ENCODE results near the gene SEC63. TPM values are rescaled to one million over a fixed set of nuclear protein-coding genes. Genes with fewer than 3 reads are reported as not detected.

SEC63 gene
- total and polyA plus RNA-seq, 4 donors, result 22.9 to 102 (median 65.9) TPM

- Histone ChIP-seq H3K27me3 (ENCODE audit: control insufficient read depth in 3 of 3, insufficient read depth in 3 of 3, low read length in 2 of 3) (no peaks in the 10 kb centered on the region), H3K4me3 (no peak overlapping the region), H3K27ac (ENCODE audit: low read depth in 1 of 2, low read length in 1 of 2) (no peak overlapping the region), H3K4me1 (ENCODE audit: control insufficient read depth in 5 of 5, insufficient read depth in 5 of 5, low read length in 5 of 5) (no peaks in the 10 kb centered on the region), H3K36me3 (ENCODE audit: control insufficient read depth in 4 of 4, insufficient read depth in 4 of 4, low read length in 4 of 4) (no peaks in the 10 kb centered on the region), H3K9me3 (ENCODE audit: control insufficient read depth in 4 of 4, insufficient read depth in 3 of 4, low read length in 3 of 4) (no peaks in the 10 kb centered on the region), H3K9ac (ENCODE audit: insufficient read depth in 1 of 2, low read length in 2 of 2) (no peak overlapping the region)
- TF ChIP-seq CTCF (IDR thresholded peaks at IDR 0.05; ENCODE audit: control extremely low read depth, extremely low read depth), result no peak
- ATAC-seq (ENCODE audit: insufficient read depth, low FRiP score), result no peak
- no peak for DNase-seq
- 65 to 80% methylated on average over 4 of the region's 4 CpGs for WGBS, 2 donors
Observed at GRCh38 chr6:107973594-107973993, 15.6 kb upstream of the SEC63 start.

DNA sequence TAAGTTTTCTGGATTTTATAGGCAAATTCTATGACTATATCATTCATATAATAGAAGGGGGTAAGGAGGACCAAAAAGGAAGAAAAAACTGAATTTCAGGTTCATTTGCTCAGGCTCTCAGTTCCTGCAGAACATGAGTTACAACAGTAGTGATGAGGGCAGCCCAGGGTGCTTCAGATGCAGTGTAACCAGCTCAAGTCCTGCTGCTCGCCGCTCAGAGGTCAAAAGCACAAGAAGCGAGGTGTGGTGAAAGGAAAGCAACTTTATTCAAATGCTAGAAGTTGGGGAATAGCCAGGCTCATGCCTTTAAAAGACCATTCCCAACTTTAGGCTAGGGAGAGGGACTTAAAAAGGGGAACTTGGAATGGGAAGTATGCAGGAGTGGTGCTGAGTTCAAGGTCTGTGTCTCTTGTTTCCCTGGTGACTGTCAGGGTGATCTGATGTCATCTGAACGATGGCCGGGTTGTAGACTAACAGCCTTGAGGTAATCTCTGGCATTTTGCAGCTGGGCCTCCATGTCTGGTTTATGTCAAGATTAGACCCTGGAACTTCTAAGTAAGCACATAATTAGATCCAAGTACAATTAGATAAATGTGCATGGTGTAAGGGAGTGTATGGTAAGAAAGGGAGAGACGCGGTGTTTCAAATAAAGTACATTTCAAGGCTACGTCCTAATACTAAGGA is 14.5 kb upstream of the SEC63 start:
- DNase-seq (no peak), ATAC-seq (ENCODE audit: insufficient read depth, low FRiP score) (no peak)
- TF ChIP-seq CTCF (IDR thresholded peaks at IDR 0.05; ENCODE audit: control extremely low read depth, extremely low read depth), result no peak
- Histone ChIP-seq H3K9me3 (ENCODE audit: control insufficient read depth in 4 of 4, insufficient read depth in 3 of 4, low read length in 3 of 4) (no peaks in the 10 kb centered on the region), H3K36me3 (ENCODE audit: control insufficient read depth in 4 of 4, insufficient read depth in 4 of 4, low read length in 4 of 4) (no peaks in the 10 kb centered on the region), H3K9ac (ENCODE audit: insufficient read depth in 1 of 2, low read length in 2 of 2) (no peak overlapping the region), H3K4me3 (no peak overlapping the region), H3K27ac (ENCODE audit: low read depth in 1 of 2, low read length in 1 of 2) (no peak overlapping the region), H3K27me3 (ENCODE audit: control insufficient read depth in 3 of 3, insufficient read depth in 3 of 3, low read length in 2 of 3) (no peaks in the 10 kb centered on the region), H3K4me1 (ENCODE audit: control insufficient read depth in 5 of 5, insufficient read depth in 5 of 5, low read length in 5 of 5) (no peaks in the 10 kb centered on the region)
- 79 to 87% methylated on average over 8 of the region's 8 CpGs for WGBS, 2 donors

- no peak for ATAC-seq (ENCODE audit: insufficient read depth, low FRiP score)
- WGBS, 2 donors, result 96% methylated on average over 6 of the region's 6 CpGs
Observed at GRCh38 chr6:107971181-107971580, 13.2 kb upstream of the SEC63 start.

More at GRCh38 chr6:107971181-107971580, 13.2 kb upstream of the SEC63 start:
- H3K9me3 ChIP-seq (ENCODE audit: control insufficient read depth in 4 of 4, insufficient read depth in 3 of 4, low read length in 3 of 4), result no peaks in the 10 kb centered on the region
- no peaks in the 10 kb centered on the region for H3K36me3 ChIP-seq (ENCODE audit: control insufficient read depth in 4 of 4, insufficient read depth in 4 of 4, low read length in 4 of 4)
- no peaks in the 10 kb centered on the region for H3K27me3 ChIP-seq (ENCODE audit: control insufficient read depth in 3 of 3, insufficient read depth in 3 of 3, low read length in 2 of 3)
- no peak for TF ChIP-seq CTCF (IDR thresholded peaks at IDR 0.05; ENCODE audit: control extremely low read depth, extremely low read depth)
- no peaks in the 10 kb centered on the region for H3K4me1 ChIP-seq (ENCODE audit: control insufficient read depth in 5 of 5, insufficient read depth in 5 of 5, low read length in 5 of 5)
- DNase-seq, result no peak
- H3K27ac ChIP-seq (ENCODE audit: low read depth in 1 of 2, low read length in 1 of 2), result no peak overlapping the region
- no peak overlapping the region for H3K9ac ChIP-seq (ENCODE audit: insufficient read depth in 1 of 2, low read length in 2 of 2)
- no peak overlapping the region for H3K4me3 ChIP-seq

All from lung (tissue), 12 donors.